ENCODE data around the gene EIF3J.

DNA sequence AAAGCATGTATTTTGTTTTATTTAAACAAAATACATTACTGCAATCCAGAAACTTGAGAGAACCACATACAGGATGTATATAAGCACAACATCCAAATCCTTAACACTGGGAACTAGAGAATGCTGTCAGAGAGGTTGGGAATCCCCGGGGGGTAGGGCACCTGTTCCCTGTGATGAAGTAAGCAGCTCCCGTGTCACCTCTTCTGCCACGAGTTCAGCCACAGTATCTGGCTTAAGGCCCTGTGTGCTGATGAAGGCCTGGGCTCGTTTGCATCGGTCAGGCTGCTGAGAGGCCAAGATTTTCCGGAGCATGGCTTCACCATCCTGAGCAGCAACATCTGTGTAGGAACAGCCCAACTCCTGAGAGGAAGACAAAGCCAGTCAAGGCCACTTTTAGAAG lies 36.4 kb downstream of the EIF3J start:
- TF ChIP-seq, protein P1, sequence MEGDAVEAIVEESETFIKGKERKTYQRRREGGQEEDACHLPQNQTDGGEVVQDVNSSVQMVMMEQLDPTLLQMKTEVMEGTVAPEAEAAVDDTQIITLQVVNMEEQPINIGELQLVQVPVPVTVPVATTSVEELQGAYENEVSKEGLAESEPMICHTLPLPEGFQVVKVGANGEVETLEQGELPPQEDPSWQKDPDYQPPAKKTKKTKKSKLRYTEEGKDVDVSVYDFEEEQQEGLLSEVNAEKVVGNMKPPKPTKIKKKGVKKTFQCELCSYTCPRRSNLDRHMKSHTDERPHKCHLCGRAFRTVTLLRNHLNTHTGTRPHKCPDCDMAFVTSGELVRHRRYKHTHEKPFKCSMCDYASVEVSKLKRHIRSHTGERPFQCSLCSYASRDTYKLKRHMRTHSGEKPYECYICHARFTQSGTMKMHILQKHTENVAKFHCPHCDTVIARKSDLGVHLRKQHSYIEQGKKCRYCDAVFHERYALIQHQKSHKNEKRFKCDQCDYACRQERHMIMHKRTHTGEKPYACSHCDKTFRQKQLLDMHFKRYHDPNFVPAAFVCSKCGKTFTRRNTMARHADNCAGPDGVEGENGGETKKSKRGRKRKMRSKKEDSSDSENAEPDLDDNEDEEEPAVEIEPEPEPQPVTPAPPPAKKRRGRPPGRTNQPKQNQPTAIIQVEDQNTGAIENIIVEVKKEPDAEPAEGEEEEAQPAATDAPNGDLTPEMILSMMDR (IDR thresholded peaks at IDR 0.05): no peak
- TF ChIP-seq EP300 (IDR thresholded peaks at IDR 0.05): no peak

Data from tibial nerve (tissue), 4 donors.